GM12878 (cell line): ENCODE data around the gene GRIA4. TPM values are rescaled to one million over a fixed set of nuclear protein-coding genes. Genes with fewer than 3 reads are reported as not detected.

Source experiments
- ATAC-seq: fragments of 200-7000 bp; cut with Tn5 transposase; 3 replicates; pipeline ENCODE4 v1.9.1; 2020; ENCODE audit warnings: mild to moderate bottlenecking, moderate library complexity
- BruUV-seq: library from RNA; stranded (reverse); fragments of 400-500 nt; replicated peaks from 2 replicates; lab custom pipeline; 2021; lab: Mats Ljungman, UMichigan
- CTCF ChIA-PET: fragments of 300-600 bp; sonication (Branson Sonifier 250); formaldehyde crosslinking; extraction: SDS; loops from one replicate; lab custom pipeline; 2021; ENCODE audit warnings: inconsistent platforms; lab: Yijun Ruan, JAX
- POLR2A ChIA-PET: fragments of 350-600 bp; formaldehyde crosslinking; extraction: SDS; loops from one replicate; lab custom pipeline; 2021; ENCODE audit warnings: inconsistent platforms; lab: Charles Lee
- RAD21 ChIA-PET: fragments of 300-600 bp; sonication (Branson Sonifier 250); formaldehyde crosslinking; loops from one replicate; lab custom pipeline; 2023; ENCODE audit warnings: antibody characterized with exemption; ENCODE audit not compliant: unreplicated experiment; lab: Charles Lee
- SMC1A ChIA-PET: fragments of 300-600 bp; sonication (Branson Sonifier 250); formaldehyde crosslinking; loops from one replicate; lab custom pipeline; 2023; ENCODE audit not compliant: unreplicated experiment, uncharacterized antibody; lab: Charles Lee
- DNase-seq: peaks from one replicate; pipeline ENCODE4 v3.0.0-alpha.2; 2011; ENCODE audit warnings: low read depth, low spot score
- FAIRE-seq: peaks from 3 replicates; lab custom pipeline; 2011; peaks lifted over from hg19 to GRCh38; lab: Jason Lieb, UNC
- H2AFZ ChIP-seq: 2 replicates; pipeline ENCODE4 v1.6.0; 2011; ENCODE audit warnings: low read depth, low read length, control low read depth; ENCODE audit not compliant: control insufficient read depth
- H3K27ac ChIP-seq: 2 replicates; pipeline ENCODE4 v1.5.1; 2011; ENCODE audit warnings: control low read depth; ENCODE audit not compliant: control insufficient read depth, insufficient read depth
- H3K27me3 ChIP-seq, 2 experiments: replicated peaks in 1 of 2; 2 replicates each; pipeline versions ENCODE4 v1.6.0 to v1.6.1; 2011; ENCODE audit warnings: low read length in 1 of 2; ENCODE audit not compliant: control insufficient read depth in 2 of 2, insufficient read depth in 2 of 2
- H3K36me3 ChIP-seq, 2 experiments: 2 replicates each; pipeline ENCODE4 v1.5.1; 2011; ENCODE audit warnings: low read length in 1 of 2; ENCODE audit not compliant: control insufficient read depth in 2 of 2, insufficient read depth in 2 of 2
- H3K4me1 ChIP-seq: 2 replicates; pipeline ENCODE4 v1.6.1; 2011; ENCODE audit warnings: mild to moderate bottlenecking, low read length, moderate library complexity, mixed read lengths; ENCODE audit not compliant: control insufficient read depth, insufficient read depth
- H3K4me2 ChIP-seq: 2 replicates; pipeline ENCODE4 v1.6.0; 2011; ENCODE audit warnings: control low read depth; ENCODE audit not compliant: control insufficient read depth, insufficient read depth
- H3K4me3 ChIP-seq: fragments of 200-600 bp; sonication (generic); 2 replicates; pipeline ENCODE4 v1.5.1; 2016
- H3K79me2 ChIP-seq: 2 replicates; pipeline ENCODE4 v1.6.0; 2011; ENCODE audit warnings: low read length; ENCODE audit not compliant: control insufficient read depth, insufficient read depth
- H3K9ac ChIP-seq: 2 replicates; pipeline ENCODE4 v1.8.0; 2011; ENCODE audit warnings: low read length, control low read depth, mixed read lengths; ENCODE audit not compliant: control insufficient read depth, insufficient read depth
- H3K9me3 ChIP-seq: replicated peaks from 3 replicates; pipeline ENCODE4 v1.5.1; 2011; ENCODE audit warnings: mild to moderate bottlenecking, low read length; ENCODE audit not compliant: control insufficient read depth, insufficient read depth
- H4K20me1 ChIP-seq: 2 replicates; pipeline ENCODE4 v1.6.0; 2011; ENCODE audit not compliant: control insufficient read depth, insufficient read depth
- BACH1 ChIP-seq: fragments of 450-650 bp; IDR thresholded peaks from 2 replicates; pipeline ENCODE4 v1.6.1; 2017; ENCODE audit warnings: mild to moderate bottlenecking, borderline replicate concordance
- CEBPB ChIP-seq, 2 experiments: fragments of 150-350 bp in 1 of 2; IDR thresholded peaks; 2 replicates each; pipeline ENCODE4 v1.6.1; 2012 to 2014; ENCODE audit warnings: low read depth in 2 of 2, low read length in 2 of 2, borderline replicate concordance in 1 of 2, inconsistent platforms in 1 of 2
- ESRRA ChIP-seq: IDR thresholded peaks from 2 replicates; pipeline ENCODE4 v1.6.1; 2012; ENCODE audit warnings: mild to moderate bottlenecking, low read length, improper control_type of control experiment
- NFXL1 ChIP-seq: fragments of 450-650 bp; IDR thresholded peaks from 2 replicates; pipeline ENCODE4 v1.6.1; 2017; ENCODE audit warnings: antibody characterized with exemption, mild to moderate bottlenecking, borderline replicate concordance
- RAD21 ChIP-seq: IDR thresholded peaks from 2 replicates; pipeline ENCODE4 v1.6.1; 2011; ENCODE audit warnings: mild to moderate bottlenecking, low read depth, low read length, moderate library complexity; ENCODE audit not compliant: insufficient read depth
- WGBS: methylation state at CpG from one replicate; pipeline ENCODE4 v1.1.6; 2016; ENCODE audit warnings: low lambda C conversion rate; ENCODE audit not compliant: insufficient replicate concordance, insufficient coverage; ENCODE audit errors: missing lambda C conversion rate; 5-methylcytosine and 5-hydroxymethylcytosine counted together
- in situ Hi-C: fragments of 300-500 bp; cut with MboI; formaldehyde crosslinking; loops from 9 replicates; pipeline ENCODE4 v1.14.3; 2018; ENCODE audit warnings: mixed read lengths
- intact Hi-C: fragments of 100-400 bp; cut with micrococcal nuclease; formaldehyde crosslinking; loops from one replicate; pipeline ENCODE4 v1.14.2; 2022; ENCODE audit not compliant: unreplicated experiment
- polyA plus RNA-seq, 11 experiments: library from polyadenylated mRNA; depleted of rRNA in 4 of 11; unstranded in 6 of 11; stranded (reverse) in 5 of 11; fragments of >200 nt; fragmentation: Nextera tagmentation in 4 of 11; fragmentation: Illumina TruSeq in 1 of 11; extraction: Ambion mirVana in 4 of 11; extraction: Trizol in 1 of 11; gene quantifications; 1 replicate in 1 of 11; 2 replicates in 10 of 11; pipeline versions ENCODE4 v1.2.1 to v1.2.3, GENCODE V29; 2011 to 2016; ENCODE audit warnings: inconsistent platforms in 2 of 11, missing spikeins in 2 of 11, low read depth in 1 of 11
- total RNA-seq, 4 experiments: library from RNA; depleted of rRNA in 3 of 4; stranded (reverse); fragments of >200 nt in 3 of 4; fragmentation: Illumina TruSeq in 1 of 4; extraction: Trizol in 1 of 4; gene quantifications; 2 replicates each; pipeline versions ENCODE4 v1.2.1 to v1.2.3, GENCODE V29; 2013 to 2021
- TF ChIP-seq, protein P1 (sequence below): fragments of 450-650 bp; IDR thresholded peaks from 2 replicates; pipeline ENCODE4 v1.6.1; 2017; ENCODE audit warnings: antibody characterized with exemption, mild to moderate bottlenecking, moderate library complexity
- TF ChIP-seq, protein P2 (sequence below): fragments of 450-650 bp; IDR thresholded peaks from 2 replicates; pipeline ENCODE4 v1.6.1; 2017; ENCODE audit warnings: mild to moderate bottlenecking, low read depth, inconsistent platforms; ENCODE audit not compliant: poor library complexity, severe bottlenecking
- TF ChIP-seq, protein P3 (sequence below): fragments of 450-650 bp; IDR thresholded peaks from 2 replicates; pipeline ENCODE4 v1.6.1; 2017; ENCODE audit warnings: borderline replicate concordance

Gene GRIA4
- total and polyA plus RNA-seq, 10 of the 15 experiments (the other 5 are each of a cell fraction or from before 2014, with no cell fraction given), result 0.04 TPM; not detected in 9

DNA sequence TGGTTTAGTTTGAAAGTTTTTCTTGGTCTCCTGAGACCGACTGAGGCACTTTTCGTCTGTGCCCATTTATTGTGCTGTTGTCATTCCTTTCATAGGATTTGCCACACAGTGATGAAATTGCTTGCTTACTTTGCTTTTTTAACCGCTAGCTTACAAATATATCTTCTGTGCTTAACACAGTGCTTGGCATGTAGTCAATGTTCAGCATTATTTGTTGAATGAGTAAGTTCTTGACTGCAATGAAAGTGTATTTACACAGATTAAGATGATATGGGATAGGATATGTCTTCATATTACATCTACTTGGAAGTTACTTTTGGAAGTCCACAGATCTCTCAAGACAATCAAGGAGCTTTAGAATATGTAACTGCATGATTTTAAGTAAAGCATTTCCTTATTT is 91.2 kb downstream of the GRIA4 start:
- no peak for FAIRE-seq
- no peak overlapping the region for H3K9ac ChIP-seq
- no peaks in the 10 kb centered on the region for H3K4me1 ChIP-seq
- ChIA-PET CTCF (no interaction called here), SMC1A (no interaction called here)
- H3K9me3 ChIP-seq, result no peaks in the 10 kb centered on the region
- H3K4me3 ChIP-seq, result no peak overlapping the region
- no peak for TF ChIP-seq NFXL1
- no peak for TF ChIP-seq RAD21
- TF ChIP-seq, protein P1, sequence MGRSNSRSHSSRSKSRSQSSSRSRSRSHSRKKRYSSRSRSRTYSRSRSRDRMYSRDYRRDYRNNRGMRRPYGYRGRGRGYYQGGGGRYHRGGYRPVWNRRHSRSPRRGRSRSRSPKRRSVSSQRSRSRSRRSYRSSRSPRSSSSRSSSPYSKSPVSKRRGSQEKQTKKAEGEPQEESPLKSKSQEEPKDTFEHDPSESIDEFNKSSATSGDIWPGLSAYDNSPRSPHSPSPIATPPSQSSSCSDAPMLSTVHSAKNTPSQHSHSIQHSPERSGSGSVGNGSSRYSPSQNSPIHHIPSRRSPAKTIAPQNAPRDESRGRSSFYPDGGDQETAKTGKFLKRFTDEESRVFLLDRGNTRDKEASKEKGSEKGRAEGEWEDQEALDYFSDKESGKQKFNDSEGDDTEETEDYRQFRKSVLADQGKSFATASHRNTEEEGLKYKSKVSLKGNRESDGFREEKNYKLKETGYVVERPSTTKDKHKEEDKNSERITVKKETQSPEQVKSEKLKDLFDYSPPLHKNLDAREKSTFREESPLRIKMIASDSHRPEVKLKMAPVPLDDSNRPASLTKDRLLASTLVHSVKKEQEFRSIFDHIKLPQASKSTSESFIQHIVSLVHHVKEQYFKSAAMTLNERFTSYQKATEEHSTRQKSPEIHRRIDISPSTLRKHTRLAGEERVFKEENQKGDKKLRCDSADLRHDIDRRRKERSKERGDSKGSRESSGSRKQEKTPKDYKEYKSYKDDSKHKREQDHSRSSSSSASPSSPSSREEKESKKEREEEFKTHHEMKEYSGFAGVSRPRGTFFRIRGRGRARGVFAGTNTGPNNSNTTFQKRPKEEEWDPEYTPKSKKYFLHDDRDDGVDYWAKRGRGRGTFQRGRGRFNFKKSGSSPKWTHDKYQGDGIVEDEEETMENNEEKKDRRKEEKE, result no peak
- TF ChIP-seq, protein P2, sequence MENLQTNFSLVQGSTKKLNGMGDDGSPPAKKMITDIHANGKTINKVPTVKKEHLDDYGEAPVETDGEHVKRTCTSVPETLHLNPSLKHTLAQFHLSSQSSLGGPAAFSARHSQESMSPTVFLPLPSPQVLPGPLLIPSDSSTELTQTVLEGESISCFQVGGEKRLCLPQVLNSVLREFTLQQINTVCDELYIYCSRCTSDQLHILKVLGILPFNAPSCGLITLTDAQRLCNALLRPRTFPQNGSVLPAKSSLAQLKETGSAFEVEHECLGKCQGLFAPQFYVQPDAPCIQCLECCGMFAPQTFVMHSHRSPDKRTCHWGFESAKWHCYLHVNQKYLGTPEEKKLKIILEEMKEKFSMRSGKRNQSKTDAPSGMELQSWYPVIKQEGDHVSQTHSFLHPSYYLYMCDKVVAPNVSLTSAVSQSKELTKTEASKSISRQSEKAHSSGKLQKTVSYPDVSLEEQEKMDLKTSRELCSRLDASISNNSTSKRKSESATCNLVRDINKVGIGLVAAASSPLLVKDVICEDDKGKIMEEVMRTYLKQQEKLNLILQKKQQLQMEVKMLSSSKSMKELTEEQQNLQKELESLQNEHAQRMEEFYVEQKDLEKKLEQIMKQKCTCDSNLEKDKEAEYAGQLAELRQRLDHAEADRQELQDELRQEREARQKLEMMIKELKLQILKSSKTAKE, result no peak
- TF ChIP-seq BACH1, result no peak
- TF ChIP-seq CEBPB (IDR thresholded peaks at IDR 0.05; ENCODE audit: borderline replicate concordance in 1 of 2, low read depth in 2 of 2, low read length in 2 of 2), result no peak
- no peak for TF ChIP-seq ESRRA
- TF ChIP-seq, protein P3, sequence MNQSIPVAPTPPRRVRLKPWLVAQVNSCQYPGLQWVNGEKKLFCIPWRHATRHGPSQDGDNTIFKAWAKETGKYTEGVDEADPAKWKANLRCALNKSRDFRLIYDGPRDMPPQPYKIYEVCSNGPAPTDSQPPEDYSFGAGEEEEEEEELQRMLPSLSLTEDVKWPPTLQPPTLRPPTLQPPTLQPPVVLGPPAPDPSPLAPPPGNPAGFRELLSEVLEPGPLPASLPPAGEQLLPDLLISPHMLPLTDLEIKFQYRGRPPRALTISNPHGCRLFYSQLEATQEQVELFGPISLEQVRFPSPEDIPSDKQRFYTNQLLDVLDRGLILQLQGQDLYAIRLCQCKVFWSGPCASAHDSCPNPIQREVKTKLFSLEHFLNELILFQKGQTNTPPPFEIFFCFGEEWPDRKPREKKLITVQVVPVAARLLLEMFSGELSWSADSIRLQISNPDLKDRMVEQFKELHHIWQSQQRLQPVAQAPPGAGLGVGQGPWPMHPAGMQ, result no peak
- TF ChIP-seq, all 136 proteins: peak for 0
- Histone ChIP-seq H3K36me3 (no peaks in the 10 kb centered on the region), H3K27me3 (no peaks in the 10 kb centered on the region), H2AFZ (no peak overlapping the region), H3K79me2 (no peaks in the 10 kb centered on the region), H3K4me2 (no peak overlapping the region), H4K20me1 (no peaks in the 10 kb centered on the region), H3K27ac (no peak overlapping the region)
- no peak for ATAC-seq
- ChIA-PET RAD21 (no interaction called here), POLR2A (no interaction called here)
- BruUV-seq, result no TSS peak
- intact Hi-C loops (no loop called here), in situ Hi-C loops (no loop called here)
- no peak for DNase-seq
- 2% methylated on average over 3 of the region's 3 CpGs for WGBS
